Kidney (tissue), 14 donors: ENCODE measurements around the gene ENTPD8. TPM values are rescaled to one million over a fixed set of nuclear protein-coding genes. Genes with fewer than 3 reads are reported as not detected.

Source experiments
- DNase-seq, 5 donors: peaks; one replicate each; pipeline ENCODE4 v3.0.0-alpha.2; 2013 to 2020
- FAIRE-seq: peaks from 2 replicates; lab custom pipeline; 2012; peaks lifted over from hg19 to GRCh38; lab: Jason Lieb, UNC
- H3K27ac ChIP-seq, 2 donors: one replicate each; pipeline ENCODE4 v1.7.0; 2013; ENCODE audit warnings: low read depth in 2 of 2, low read length in 2 of 2, inconsistent platforms in 1 of 2
- H3K27me3 ChIP-seq: one replicate; pipeline ENCODE4 v1.7.1; 2013; ENCODE audit warnings: low read length, inconsistent platforms; ENCODE audit not compliant: control insufficient read depth, insufficient read depth
- H3K36me3 ChIP-seq, 3 donors: one replicate each; pipeline versions ENCODE4 v1.7.0 to v1.7.1; 2013; ENCODE audit warnings: low read length in 3 of 3, control low read depth in 1 of 3, inconsistent platforms in 1 of 3; ENCODE audit not compliant: insufficient read depth in 3 of 3, control insufficient read depth in 2 of 3
- H3K4me1 ChIP-seq, 3 donors: one replicate each; pipeline versions ENCODE4 v1.7.0 to v1.7.1; 2013; ENCODE audit warnings: low read length in 3 of 3, inconsistent platforms in 1 of 3, low read depth in 1 of 3; ENCODE audit not compliant: control insufficient read depth in 2 of 3, insufficient read depth in 2 of 3
- H3K4me3 ChIP-seq, 3 donors: one replicate each; pipeline versions ENCODE4 v1.7.0 to v1.8.1; 2013; ENCODE audit warnings: low read length in 3 of 3, control low read depth in 1 of 3, inconsistent platforms in 1 of 3
- H3K9ac ChIP-seq, 3 donors: one replicate each; pipeline versions ENCODE4 v1.7.0 to v1.7.1; 2013; ENCODE audit warnings: low read length in 3 of 3, control low read depth in 1 of 3, inconsistent platforms in 1 of 3
- H3K9me3 ChIP-seq, 3 donors: one replicate each; pipeline versions ENCODE4 v1.7.0 to v1.7.1; 2013; ENCODE audit warnings: low read length in 3 of 3, control low read depth in 1 of 3, inconsistent platforms in 1 of 3; ENCODE audit not compliant: control insufficient read depth in 2 of 3, insufficient read depth in 1 of 3
- CTCF ChIP-seq: IDR thresholded peaks from 3 replicates; pipeline ENCODE4 v1.5.1; 2012; ENCODE audit warnings: mild to moderate bottlenecking, moderate library complexity, borderline replicate concordance; ENCODE audit not compliant: insufficient read depth; ENCODE audit errors: extremely low read depth
- intact Hi-C: fragments of 100-400 bp; cut with DNase I; formaldehyde crosslinking; loops from one replicate; pipeline ENCODE4 v1.11.1; 2022
- polyA plus RNA-seq: library from polyadenylated mRNA; stranded (reverse); fragments of 350-450 nt; fragmentation: Illumina TruSeq; extraction: RNeasy Lipid Tissue Mini Kit (QIAGEN cat#74804); gene quantifications from one replicate; pipeline ENCODE4 v1.2.3, GENCODE V29; 2014; ENCODE audit warnings: low read depth, low replicate concordance; ENCODE audit not compliant: insufficient read depth
- total RNA-seq: library from RNA; stranded (reverse); fragmentation: NEBNext Ultra II Directional; extraction: Animal tissue kit (Norgen Biotek cat#: 25700); gene quantifications from one replicate; pipeline ENCODE4 v1.2.1, GENCODE V29; 2021
- donor health status: control.
- donor health status: control.
- donor health status: control.
- donor health status: control.
- donor health status: control.
- donor health status: DM: yes; HTN: yes; CAD: no.
- donor health status: Normal renal cell carcinoma (clear cell type).

ENTPD8 gene
- total and polyA plus RNA-seq, 2 donors from 2014 or later, result 5.0 to 5.2 TPM

DNA sequence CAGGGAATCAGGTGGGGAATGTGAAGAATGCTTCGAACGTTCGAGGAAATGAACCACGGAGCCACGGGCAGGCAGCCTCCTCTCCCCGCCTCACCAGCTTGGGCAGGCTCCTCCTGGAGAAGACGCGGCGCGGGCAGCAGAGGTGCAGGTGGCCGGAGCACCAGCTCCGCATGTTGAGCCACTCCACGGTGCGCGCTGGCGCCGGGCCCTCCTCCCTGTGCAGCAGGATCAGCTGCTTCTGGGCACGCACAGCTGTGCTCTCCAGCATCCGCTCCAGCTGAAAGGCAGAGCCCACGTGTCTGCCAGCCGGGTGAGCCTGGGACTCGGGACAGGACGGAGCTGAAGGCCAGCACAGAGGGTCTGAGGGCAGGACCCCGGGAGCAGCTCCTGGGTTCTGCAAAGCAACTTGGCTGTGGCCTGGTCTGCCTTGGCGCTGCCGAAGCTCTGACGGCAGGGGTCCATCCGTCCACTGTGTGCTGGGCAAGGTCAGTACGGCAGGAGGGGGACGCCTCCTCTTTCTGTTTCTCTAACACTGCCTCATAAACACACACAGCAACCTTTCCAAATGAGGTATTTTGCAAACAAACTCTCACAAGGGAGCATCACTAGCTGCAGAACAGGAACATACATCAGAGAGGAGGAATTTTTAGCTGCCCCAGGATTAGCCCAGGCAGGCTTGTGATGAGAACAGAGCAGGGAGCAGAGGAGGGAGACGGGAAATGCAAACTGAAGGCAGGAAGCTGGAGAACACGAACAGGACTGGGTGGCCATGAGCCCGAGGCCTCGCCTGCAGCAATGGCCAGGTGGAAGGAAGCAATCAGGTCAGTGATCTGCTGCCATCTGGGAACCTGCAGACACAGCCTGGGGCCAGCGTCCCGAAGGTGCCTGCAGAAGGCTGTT lies 38.1 kb upstream of the ENTPD8 start:
- peaks cover 0 to 9% (median 5%) of the 10 kb centered on the region in 3 donors for H3K9me3 ChIP-seq
- no peak overlapping the region for H3K4me3 ChIP-seq
- TF ChIP-seq CTCF, result no peak
- intact Hi-C loops, result no loop called here
- no peaks in the 10 kb centered on the region for H3K4me1 ChIP-seq
- no peak overlapping the region for H3K9ac ChIP-seq
- no peaks in the 10 kb centered on the region for H3K36me3 ChIP-seq
- H3K27me3 ChIP-seq, result no peaks in the 10 kb centered on the region
- FAIRE-seq (no peak), DNase-seq (peak in 4 of 5 donors; percentile 55 to 64 (median 60))
- H3K27ac ChIP-seq, result no peak overlapping the region

DNA sequence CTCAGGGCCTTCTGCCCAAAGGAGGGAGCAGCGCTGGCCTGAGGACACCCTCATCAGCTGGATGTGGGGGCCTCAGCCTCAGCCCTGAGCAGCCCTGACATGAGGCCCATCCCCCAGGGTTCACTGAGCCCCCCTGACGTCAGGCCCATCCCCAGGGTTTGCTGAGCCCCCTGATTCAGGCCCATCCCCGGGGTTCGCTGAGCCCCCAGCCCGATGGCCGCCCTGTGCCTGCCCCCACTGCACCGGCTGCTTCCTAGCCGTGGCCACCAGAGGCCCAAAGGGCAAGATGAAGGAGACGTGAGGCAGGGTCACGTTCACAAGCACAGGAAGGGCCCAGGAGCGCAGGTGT lies 37.4 kb upstream of the ENTPD8 start:
- DNase-seq (no peak), FAIRE-seq (no peak)
- Histone ChIP-seq H3K27ac (no peak overlapping the region), H3K4me3 (no peak overlapping the region), H3K27me3 (no peaks in the 10 kb centered on the region), H3K9me3 (peaks cover 0 to 9% (median 5%) of the 10 kb centered on the region in 3 donors), H3K36me3 (no peaks in the 10 kb centered on the region), H3K4me1 (no peaks in the 10 kb centered on the region), H3K9ac (no peak overlapping the region)
- intact Hi-C loops, result no loop called here
- no peak for TF ChIP-seq CTCF

- H3K9ac ChIP-seq, result no peak overlapping the region
- FAIRE-seq (no peak), DNase-seq (peak in 1 of 5 donors; percentile 68)
- no peak overlapping the region for H3K4me3 ChIP-seq
- H3K27me3 ChIP-seq, result no peaks in the 10 kb centered on the region
- no peak overlapping the region for H3K27ac ChIP-seq
- H3K4me1 ChIP-seq, result no peaks in the 10 kb centered on the region
- intact Hi-C loops, result no loop called here
- H3K36me3 ChIP-seq, result no peaks in the 10 kb centered on the region
- no peak for TF ChIP-seq CTCF
- peaks cover 0 to 9% (median 5%) of the 10 kb centered on the region in 3 donors for H3K9me3 ChIP-seq
Observed at GRCh38 chr9:137477778-137478612, 36.8 kb upstream of the ENTPD8 start.
